GM19463 (cell line): ENCODE data around the gene RAI1.

Source experiments
- ATAC-seq: cut with Tn5 transposase; IDR thresholded peaks from one replicate; pipeline ENCODE4 v1.9.1; 2021; ENCODE audit warnings: mild to moderate bottlenecking, moderate library complexity; ENCODE audit not compliant: unreplicated experiment

The RAI1 gene

GRCh38 chr17:17696882-17697633, 15.8 kb downstream of the RAI1 start:
- ATAC-seq = no peak

- no peak for ATAC-seq
Observed at GRCh38 chr17:17698371-17698770, 17.1 kb downstream of the RAI1 start.

- ATAC-seq = no peak
Observed at GRCh38 chr17:17698869-17699351, 17.7 kb downstream of the RAI1 start.

GRCh38 chr17:17699491-17699890, 18.2 kb downstream of the RAI1 start:
- ATAC-seq = no peak

- ATAC-seq = no peak
Observed at GRCh38 chr17:17700251-17700969, 19.2 kb downstream of the RAI1 start.

- ATAC-seq = no peak
Observed at GRCh38 chr17:17701112-17701511, 19.9 kb downstream of the RAI1 start.

GRCh38 chr17:17701658-17702057, 20.4 kb downstream of the RAI1 start:
- ATAC-seq = no peak

- ATAC-seq = no peak
Observed at GRCh38 chr17:17702449-17703139, 21.3 kb downstream of the RAI1 start.

GRCh38 chr17:17703140-17703919, 22.1 kb downstream of the RAI1 start:
- no peak for ATAC-seq

GRCh38 chr17:17704931-17705330, 23.7 kb downstream of the RAI1 start:
- no peak for ATAC-seq

GRCh38 chr17:17706140-17707060, 25.1 kb downstream of the RAI1 start:
- no peak for ATAC-seq

- ATAC-seq = no peak
Observed at GRCh38 chr17:17708295-17708694, 27.0 kb downstream of the RAI1 start.

GRCh38 chr17:17708816-17709215, 27.6 kb downstream of the RAI1 start:
- no peak for ATAC-seq

- no peak for ATAC-seq
Observed at GRCh38 chr17:17709815-17710321, 28.6 kb downstream of the RAI1 start.

- ATAC-seq = no peak
Observed at GRCh38 chr17:17710355-17710727, 29.1 kb downstream of the RAI1 start.

GRCh38 chr17:17710728-17711541, 29.7 kb downstream of the RAI1 start:
- no peak for ATAC-seq

GRCh38 chr17:17711641-17712162, 30.4 kb downstream of the RAI1 start:
- ATAC-seq = no peak

- ATAC-seq = peak; percentile 92
Observed at GRCh38 chr17:17712268-17712924, 31.1 kb downstream of the RAI1 start.
